ENCODE measurements around the gene KRTAP10-9. TPM values are rescaled to one million over a fixed set of nuclear protein-coding genes. Genes with fewer than 3 reads are reported as not detected.

Gene KRTAP10-9
- total and polyA plus RNA-seq, 2 experiments from 2014 or later, result not detected

GRCh38 chr21:44670642-44671432 is 43.9 kb downstream of the KRTAP10-9 start:
- no peak for DNase-seq (ENCODE audit: low read depth in 1 of 2, low spot score in 1 of 2)
- Histone ChIP-seq H3K9me3 (ENCODE audit: low read depth) (no peaks in the 10 kb centered on the region), H3K4me3 (no peak overlapping the region), H3K4me1 (ENCODE audit: low read depth) (no peaks in the 10 kb centered on the region), H3K27me3 (no peaks in the 10 kb centered on the region), H3K27ac (no peak overlapping the region), H3K36me3 (no peaks in the 10 kb centered on the region)
- TF ChIP-seq, protein P1, sequence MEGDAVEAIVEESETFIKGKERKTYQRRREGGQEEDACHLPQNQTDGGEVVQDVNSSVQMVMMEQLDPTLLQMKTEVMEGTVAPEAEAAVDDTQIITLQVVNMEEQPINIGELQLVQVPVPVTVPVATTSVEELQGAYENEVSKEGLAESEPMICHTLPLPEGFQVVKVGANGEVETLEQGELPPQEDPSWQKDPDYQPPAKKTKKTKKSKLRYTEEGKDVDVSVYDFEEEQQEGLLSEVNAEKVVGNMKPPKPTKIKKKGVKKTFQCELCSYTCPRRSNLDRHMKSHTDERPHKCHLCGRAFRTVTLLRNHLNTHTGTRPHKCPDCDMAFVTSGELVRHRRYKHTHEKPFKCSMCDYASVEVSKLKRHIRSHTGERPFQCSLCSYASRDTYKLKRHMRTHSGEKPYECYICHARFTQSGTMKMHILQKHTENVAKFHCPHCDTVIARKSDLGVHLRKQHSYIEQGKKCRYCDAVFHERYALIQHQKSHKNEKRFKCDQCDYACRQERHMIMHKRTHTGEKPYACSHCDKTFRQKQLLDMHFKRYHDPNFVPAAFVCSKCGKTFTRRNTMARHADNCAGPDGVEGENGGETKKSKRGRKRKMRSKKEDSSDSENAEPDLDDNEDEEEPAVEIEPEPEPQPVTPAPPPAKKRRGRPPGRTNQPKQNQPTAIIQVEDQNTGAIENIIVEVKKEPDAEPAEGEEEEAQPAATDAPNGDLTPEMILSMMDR (IDR thresholded peaks at IDR 0.05; ENCODE audit: low read depth, low read length), result no peak

DNA sequence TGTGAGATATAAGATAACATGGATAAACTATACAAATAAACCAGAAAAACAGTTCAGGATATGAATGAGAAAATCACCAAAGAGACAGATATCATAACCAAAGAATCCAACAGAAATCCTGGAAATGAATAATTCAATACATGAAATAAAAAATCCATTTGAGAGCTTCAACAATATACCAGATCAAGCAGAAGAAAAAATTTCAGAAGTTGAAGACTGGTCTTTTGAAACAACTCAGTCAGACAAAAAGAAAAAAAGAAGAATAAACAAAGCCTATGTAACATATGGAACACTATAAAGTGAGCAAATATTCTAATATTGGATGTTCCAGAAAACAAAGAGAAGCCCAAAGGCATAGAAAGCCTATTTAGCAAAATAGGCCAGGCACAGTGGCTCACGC is 45.0 kb downstream of the KRTAP10-9 start:
- Histone ChIP-seq H3K4me3 (no peak overlapping the region), H3K27ac (no peak overlapping the region), H3K4me1 (ENCODE audit: low read depth) (no peaks in the 10 kb centered on the region), H3K27me3 (no peaks in the 10 kb centered on the region), H3K9me3 (ENCODE audit: low read depth) (no peaks in the 10 kb centered on the region), H3K36me3 (no peaks in the 10 kb centered on the region)
- DNase-seq (ENCODE audit: low read depth in 1 of 2, low spot score in 1 of 2), result no peak
- TF ChIP-seq, protein P1 (IDR thresholded peaks at IDR 0.05; ENCODE audit: low read depth, low read length), result no peak

GRCh38 chr21:44677881-44678280 is 51.0 kb downstream of the KRTAP10-9 start:
- Histone ChIP-seq H3K27me3 (no peaks in the 10 kb centered on the region), H3K4me1 (ENCODE audit: low read depth) (no peaks in the 10 kb centered on the region), H3K9me3 (ENCODE audit: low read depth) (no peaks in the 10 kb centered on the region), H3K27ac (no peak overlapping the region), H3K4me3 (no peak overlapping the region), H3K36me3 (no peaks in the 10 kb centered on the region)
- TF ChIP-seq, protein P1 (IDR thresholded peaks at IDR 0.05; ENCODE audit: low read depth, low read length), result no peak
- no peak for DNase-seq (ENCODE audit: low read depth in 1 of 2, low spot score in 1 of 2)

Other genes with a start within 250 kb of the KRTAP10-9 start
- gene LRRC3, start 171.6 kb upstream of the KRTAP10-9 start, total RNA-seq, result 5.9 and 9.5 TPM in 2 replicates
- 3.3 and 4.1 TPM in 2 replicates for gene LRRC3, start 171.6 kb upstream of the KRTAP10-9 start, polyA plus RNA-seq
- gene KRTAP10-1, start 86.9 kb upstream of the KRTAP10-9 start, total RNA-seq, result not detected in 2 replicates
- 0.56 TPM in 1 of 2 replicates, not detected in the other for gene KRTAP10-1, start 86.9 kb upstream of the KRTAP10-9 start, polyA plus RNA-seq
- gene KRTAP10-2, start 75.6 kb upstream of the KRTAP10-9 start, total RNA-seq, result not detected in 2 replicates
- gene KRTAP10-2, start 75.6 kb upstream of the KRTAP10-9 start, polyA plus RNA-seq, result 0.55 TPM in 1 of 2 replicates, not detected in the other
- gene KRTAP10-3, start 68.3 kb upstream of the KRTAP10-9 start, total RNA-seq, result not detected in 2 replicates
- not detected in 2 replicates for gene KRTAP10-3, start 68.3 kb upstream of the KRTAP10-9 start, polyA plus RNA-seq
- gene KRTAP10-4, start 53.4 kb upstream of the KRTAP10-9 start, total RNA-seq, result not detected in 2 replicates
- gene KRTAP10-4, start 53.4 kb upstream of the KRTAP10-9 start, polyA plus RNA-seq, result 0.16 TPM in 1 of 2 replicates, not detected in the other
- gene KRTAP10-5, start 46.5 kb upstream of the KRTAP10-9 start, total RNA-seq, result not detected in 2 replicates
- gene KRTAP10-5, start 46.5 kb upstream of the KRTAP10-9 start, polyA plus RNA-seq, result not detected in 2 replicates
- gene KRTAP10-6, start 34.6 kb upstream of the KRTAP10-9 start, total RNA-seq, result not detected in 2 replicates
- 0.29 TPM in 1 of 2 replicates, not detected in the other for gene KRTAP10-6, start 34.6 kb upstream of the KRTAP10-9 start, polyA plus RNA-seq
- gene KRTAP10-7, start 26.5 kb upstream of the KRTAP10-9 start, total RNA-seq, result not detected in 2 replicates
- not detected in 2 replicates for gene KRTAP10-7, start 26.5 kb upstream of the KRTAP10-9 start, polyA plus RNA-seq
- not detected in 2 replicates for gene KRTAP10-8, start 15.0 kb upstream of the KRTAP10-9 start, total RNA-seq
- gene KRTAP10-8, start 15.0 kb upstream of the KRTAP10-9 start, polyA plus RNA-seq, result not detected in 2 replicates
- gene KRTAP10-10, start 10.3 kb downstream of the KRTAP10-9 start, total RNA-seq, result not detected in 2 replicates
- gene KRTAP10-10, start 10.3 kb downstream of the KRTAP10-9 start, polyA plus RNA-seq, result not detected in 2 replicates
- gene KRTAP10-11, start 19.3 kb downstream of the KRTAP10-9 start, total RNA-seq, result not detected in 2 replicates
- not detected in 2 replicates for gene KRTAP10-11, start 19.3 kb downstream of the KRTAP10-9 start, polyA plus RNA-seq
- gene KRTAP12-4, start 27.6 kb downstream of the KRTAP10-9 start, total RNA-seq, result not detected in 2 replicates
- gene KRTAP12-4, start 27.6 kb downstream of the KRTAP10-9 start, polyA plus RNA-seq, result not detected in 2 replicates
- not detected in 2 replicates for gene KRTAP12-3, start 30.8 kb downstream of the KRTAP10-9 start, total RNA-seq
- not detected in 2 replicates for gene KRTAP12-3, start 30.8 kb downstream of the KRTAP10-9 start, polyA plus RNA-seq
- gene KRTAP12-2, start 39.8 kb downstream of the KRTAP10-9 start, total RNA-seq, result not detected in 2 replicates
- not detected in 2 replicates for gene KRTAP12-2, start 39.8 kb downstream of the KRTAP10-9 start, polyA plus RNA-seq
- gene KRTAP12-1, start 55.1 kb downstream of the KRTAP10-9 start, total RNA-seq, result not detected in 2 replicates
- gene KRTAP12-1, start 55.1 kb downstream of the KRTAP10-9 start, polyA plus RNA-seq, result not detected in 2 replicates
- gene KRTAP10-12, start 70.1 kb downstream of the KRTAP10-9 start, total RNA-seq, result not detected in 2 replicates
- not detected in 2 replicates for gene KRTAP10-12, start 70.1 kb downstream of the KRTAP10-9 start, polyA plus RNA-seq
- 2.8 and 3.2 TPM in 2 replicates for gene TSPEAR, start 84.5 kb downstream of the KRTAP10-9 start, total RNA-seq
- 3.4 and 5.3 TPM in 2 replicates for gene TSPEAR, start 84.5 kb downstream of the KRTAP10-9 start, polyA plus RNA-seq
- 47.8 and 79.4 TPM in 2 replicates for gene UBE2G2, start 174.7 kb downstream of the KRTAP10-9 start, total RNA-seq
- 78.7 and 86.4 TPM in 2 replicates for gene UBE2G2, start 174.7 kb downstream of the KRTAP10-9 start, polyA plus RNA-seq
- gene SUMO3, start 191.0 kb downstream of the KRTAP10-9 start, total RNA-seq, result 63.0 and 89.8 TPM in 2 replicates
- gene SUMO3, start 191.0 kb downstream of the KRTAP10-9 start, polyA plus RNA-seq, result 95.9 and 121 TPM in 2 replicates
- 204 and 218 TPM in 2 replicates for gene PTTG1IP, start 246.6 kb downstream of the KRTAP10-9 start, total RNA-seq
- gene PTTG1IP, start 246.6 kb downstream of the KRTAP10-9 start, polyA plus RNA-seq, result 240 and 253 TPM in 2 replicates